Lower leg skin (tissue), 3 donors: ENCODE results near the gene WFDC2.

ENCODE experiments used
- CTCF ChIP-seq, 3 donors: fragments of 450-650 bp; IDR thresholded peaks; one replicate each; pipeline ENCODE4 v1.5.1; 2016; ENCODE audit warnings: antibody characterized with exemption in 3 of 3, mild to moderate bottlenecking in 3 of 3, moderate library complexity in 2 of 3
- POLR2A ChIP-seq, 2 donors: fragments of 450-650 bp; IDR thresholded peaks; one replicate each; pipeline ENCODE4 v1.6.1; 2016 to 2017; ENCODE audit warnings: antibody characterized with exemption in 2 of 2, mild to moderate bottlenecking in 1 of 2, moderate library complexity in 1 of 2

GRCh38 chr20:45426320-45427016 is 43.1 kb upstream of the WFDC2 start:
- TF ChIP-seq CTCF (IDR thresholded peaks at IDR 0.05) (no peak), POLR2A (IDR thresholded peaks at IDR 0.05) (no peak)
